Vagina (tissue), 2 donors: ENCODE results near the gene DTL. TPM values are rescaled to one million over a fixed set of nuclear protein-coding genes. Genes with fewer than 3 reads are reported as not detected.

Source experiments
- DNase-seq, 2 donors: peaks; one replicate each; pipeline ENCODE4 v3.0.0-alpha.2; 2017; ENCODE audit errors: extremely low spot score in 2 of 2
- H3K27ac ChIP-seq: fragments of 200-600 bp; sonication (generic); one replicate; pipeline ENCODE4 v1.5.1; 2019
- H3K27me3 ChIP-seq: fragments of 200-600 bp; sonication (generic); one replicate; pipeline ENCODE4 v1.5.1; 2019
- H3K36me3 ChIP-seq, 2 donors: fragments of 200-600 bp; sonication (generic); one replicate each; pipeline ENCODE4 v1.5.1; 2017 to 2019
- H3K4me1 ChIP-seq: fragments of 200-600 bp; sonication (generic); one replicate; pipeline ENCODE4 v1.5.1; 2019
- H3K4me3 ChIP-seq, 2 donors: fragments of 200-600 bp; sonication (generic); 1 replicate in 1 of 2; 2 replicates in 1 of 2; pipeline ENCODE4 v1.5.1; 2016 to 2019
- H3K9me3 ChIP-seq: fragments of 200-600 bp; sonication (generic); one replicate; pipeline ENCODE4 v1.5.1; 2019
- POLR2A ChIP-seq, 2 donors: fragments of 450-650 bp; IDR thresholded peaks; one replicate each; pipeline ENCODE4 v1.6.1; 2017; ENCODE audit warnings: antibody characterized with exemption in 2 of 2, mild to moderate bottlenecking in 2 of 2, moderate library complexity in 2 of 2
- POLR2AphosphoS5 ChIP-seq, 2 donors: sonication (generic); formaldehyde crosslinking; IDR thresholded peaks; one replicate each; pipeline ENCODE4 v1.9.0; 2017; ENCODE audit warnings: antibody characterized with exemption in 2 of 2, mild to moderate bottlenecking in 2 of 2, low read depth in 1 of 2; ENCODE audit not compliant: insufficient read depth in 1 of 2
- intact Hi-C: fragments of 100-400 bp; cut with DNase I; formaldehyde crosslinking; loops from one replicate; pipeline ENCODE4 v1.15.1; 2023
- total RNA-seq: library from RNA; depleted of rRNA; stranded (reverse); fragments of >200 nt; gene quantifications from one replicate; pipeline ENCODE4 v1.2.3, GENCODE V29; 2016
- TF ChIP-seq, protein P1 (sequence below), 3 experiments: fragments of 450-650 bp in 2 of 3; fragments of 200-600 bp in 1 of 3; sonication (generic) in 1 of 3; IDR thresholded peaks; one replicate each; pipeline ENCODE4 v1.5.1; 2017 to 2019; ENCODE audit warnings: antibody characterized with exemption in 3 of 3, mild to moderate bottlenecking in 2 of 3, moderate library complexity in 2 of 3

DTL gene
- total RNA-seq, 1 donor from 2014 or later, result 7.4 TPM

DNA sequence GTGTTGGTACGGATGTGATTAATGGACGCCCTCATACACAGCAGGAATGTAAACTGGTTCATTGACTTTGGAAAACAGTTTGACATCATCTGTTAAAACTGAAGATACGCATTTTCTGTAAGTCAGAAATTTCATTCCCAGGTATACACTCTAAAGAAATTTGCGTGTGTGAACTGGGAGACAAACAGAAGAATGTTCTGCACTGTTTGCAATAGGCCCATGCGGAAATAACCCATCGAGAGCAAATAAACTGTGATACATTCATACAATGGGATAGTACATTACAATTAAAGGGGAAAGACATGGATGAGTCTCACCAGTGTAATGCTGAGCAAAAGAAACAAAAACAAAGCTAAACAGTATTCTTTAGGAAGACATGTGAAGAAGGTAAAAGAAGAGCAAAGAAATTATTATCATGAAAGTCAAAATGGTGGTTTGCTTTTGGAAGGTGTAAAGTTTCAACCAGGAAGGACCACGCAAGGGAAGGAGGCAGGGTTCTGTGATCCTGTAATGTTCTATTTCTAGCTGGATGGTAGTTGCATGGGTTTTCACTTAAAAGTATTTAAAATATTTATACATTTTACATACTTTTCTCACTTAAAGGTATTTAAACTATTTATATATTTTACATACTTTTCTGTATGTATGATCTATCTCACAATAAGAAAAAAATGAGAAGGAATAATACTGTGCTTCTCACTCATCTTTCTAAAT, 30.5 kb upstream of the DTL start:
- H3K27ac ChIP-seq, result no peak overlapping the region
- H3K9me3 ChIP-seq, result no peaks in the 10 kb centered on the region
- no peak overlapping the region for H3K4me3 ChIP-seq
- no peaks in the 10 kb centered on the region for H3K4me1 ChIP-seq
- TF ChIP-seq, protein P1, sequence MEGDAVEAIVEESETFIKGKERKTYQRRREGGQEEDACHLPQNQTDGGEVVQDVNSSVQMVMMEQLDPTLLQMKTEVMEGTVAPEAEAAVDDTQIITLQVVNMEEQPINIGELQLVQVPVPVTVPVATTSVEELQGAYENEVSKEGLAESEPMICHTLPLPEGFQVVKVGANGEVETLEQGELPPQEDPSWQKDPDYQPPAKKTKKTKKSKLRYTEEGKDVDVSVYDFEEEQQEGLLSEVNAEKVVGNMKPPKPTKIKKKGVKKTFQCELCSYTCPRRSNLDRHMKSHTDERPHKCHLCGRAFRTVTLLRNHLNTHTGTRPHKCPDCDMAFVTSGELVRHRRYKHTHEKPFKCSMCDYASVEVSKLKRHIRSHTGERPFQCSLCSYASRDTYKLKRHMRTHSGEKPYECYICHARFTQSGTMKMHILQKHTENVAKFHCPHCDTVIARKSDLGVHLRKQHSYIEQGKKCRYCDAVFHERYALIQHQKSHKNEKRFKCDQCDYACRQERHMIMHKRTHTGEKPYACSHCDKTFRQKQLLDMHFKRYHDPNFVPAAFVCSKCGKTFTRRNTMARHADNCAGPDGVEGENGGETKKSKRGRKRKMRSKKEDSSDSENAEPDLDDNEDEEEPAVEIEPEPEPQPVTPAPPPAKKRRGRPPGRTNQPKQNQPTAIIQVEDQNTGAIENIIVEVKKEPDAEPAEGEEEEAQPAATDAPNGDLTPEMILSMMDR (IDR thresholded peaks at IDR 0.05), result no peak
- TF ChIP-seq POLR2A (IDR thresholded peaks at IDR 0.05), result no peak
- no peak for TF ChIP-seq POLR2AphosphoS5 (IDR thresholded peaks at IDR 0.05; ENCODE audit: insufficient read depth in 1 of 2, low read depth in 1 of 2)
- DNase-seq, result no peak
- no peaks in the 10 kb centered on the region for H3K27me3 ChIP-seq
- peaks cover 0 to 17% of the 10 kb centered on the region in 2 donors for H3K36me3 ChIP-seq
- intact Hi-C loops, result no loop called here

DNA sequence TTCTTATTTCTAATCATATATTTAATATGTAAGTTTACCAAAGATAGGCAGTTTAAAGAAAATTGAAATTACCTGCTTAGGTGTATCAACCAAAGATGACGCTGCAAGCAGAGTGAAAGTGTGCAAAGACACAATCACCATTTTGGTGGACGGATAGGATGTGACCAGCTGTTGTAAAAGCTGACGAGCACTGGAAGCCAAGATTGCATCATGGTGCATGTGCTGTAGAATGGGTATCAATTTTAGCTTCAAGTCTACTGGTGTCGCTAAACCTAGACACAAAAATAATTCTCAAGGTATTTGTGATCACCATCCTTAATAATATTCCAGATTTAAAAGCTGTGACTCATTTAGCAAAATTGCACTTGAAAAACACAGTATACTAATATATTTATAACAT, 28.4 kb upstream of the DTL start:
- no peaks in the 10 kb centered on the region for H3K4me1 ChIP-seq
- intact Hi-C loops, result no loop called here
- H3K27me3 ChIP-seq, result no peaks in the 10 kb centered on the region
- TF ChIP-seq POLR2AphosphoS5 (IDR thresholded peaks at IDR 0.05; ENCODE audit: insufficient read depth in 1 of 2, low read depth in 1 of 2) (no peak), POLR2A (IDR thresholded peaks at IDR 0.05) (no peak)
- TF ChIP-seq, protein P1 (IDR thresholded peaks at IDR 0.05), result no peak
- peaks cover 0 to 12% of the 10 kb centered on the region in 2 donors for H3K36me3 ChIP-seq
- DNase-seq, result no peak
- no peaks in the 10 kb centered on the region for H3K9me3 ChIP-seq
- H3K4me3 ChIP-seq, result no peak overlapping the region
- H3K27ac ChIP-seq, result no peak overlapping the region

DNA sequence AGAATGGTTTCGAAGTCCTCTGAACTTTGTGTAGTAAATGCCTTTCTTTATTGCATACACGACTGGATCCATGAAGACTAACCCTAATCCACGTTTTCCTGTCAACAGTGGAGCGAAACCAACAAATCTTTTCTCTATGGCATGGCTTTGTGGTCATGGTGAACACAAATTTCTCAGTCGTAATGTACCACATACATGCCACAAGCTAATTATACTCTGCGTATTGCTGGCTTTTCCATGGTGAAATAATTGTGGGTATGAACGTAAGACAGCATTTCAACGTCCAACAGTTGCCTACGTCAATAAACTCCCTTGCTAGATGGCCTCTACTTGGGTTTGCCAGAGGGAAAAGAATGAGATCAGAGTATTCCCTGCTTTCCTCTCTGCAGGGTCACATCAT, 27.7 kb upstream of the DTL start:
- H3K4me3 ChIP-seq, result no peak overlapping the region
- H3K27me3 ChIP-seq, result no peaks in the 10 kb centered on the region
- no peak for TF ChIP-seq POLR2A (IDR thresholded peaks at IDR 0.05)
- TF ChIP-seq, protein P1 (IDR thresholded peaks at IDR 0.05), result no peak
- no peak for TF ChIP-seq POLR2AphosphoS5 (IDR thresholded peaks at IDR 0.05; ENCODE audit: insufficient read depth in 1 of 2, low read depth in 1 of 2)
- no peak for DNase-seq
- H3K27ac ChIP-seq, result no peak overlapping the region
- intact Hi-C loops, result no loop called here
- no peaks in the 10 kb centered on the region for H3K9me3 ChIP-seq
- H3K36me3 ChIP-seq, result peaks cover 0 to 12% of the 10 kb centered on the region in 2 donors
- H3K4me1 ChIP-seq, result no peaks in the 10 kb centered on the region

DNA sequence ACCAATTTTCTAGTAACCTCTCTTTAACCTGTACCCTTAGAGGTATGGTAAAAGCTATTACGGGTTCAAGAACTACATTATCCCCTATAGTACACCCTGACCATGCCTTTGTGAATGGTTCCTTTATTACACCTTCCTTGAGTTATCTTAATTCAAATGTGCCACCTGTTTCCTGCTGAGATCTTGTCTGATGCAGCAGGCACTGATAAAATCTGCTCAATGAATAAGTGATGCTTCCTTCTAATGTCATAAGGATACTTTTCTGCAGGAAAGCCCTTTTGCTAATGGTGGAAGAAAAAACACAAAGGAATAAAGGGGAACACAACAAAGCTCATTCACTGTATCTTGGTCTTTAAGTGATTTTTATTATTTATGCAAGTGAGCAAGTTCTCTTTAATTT, 26.0 kb upstream of the DTL start:
- H3K27me3 ChIP-seq, result no peaks in the 10 kb centered on the region
- no peaks in the 10 kb centered on the region for H3K4me1 ChIP-seq
- intact Hi-C loops, result no loop called here
- H3K9me3 ChIP-seq, result no peaks in the 10 kb centered on the region
- no peak overlapping the region for H3K4me3 ChIP-seq
- no peak for TF ChIP-seq POLR2AphosphoS5 (IDR thresholded peaks at IDR 0.05; ENCODE audit: insufficient read depth in 1 of 2, low read depth in 1 of 2)
- TF ChIP-seq, protein P1 (IDR thresholded peaks at IDR 0.05), result no peak
- TF ChIP-seq POLR2A (IDR thresholded peaks at IDR 0.05), result no peak
- H3K27ac ChIP-seq, result no peak overlapping the region
- H3K36me3 ChIP-seq, result peaks cover 0 to 12% of the 10 kb centered on the region in 2 donors
- no peak for DNase-seq

DNA sequence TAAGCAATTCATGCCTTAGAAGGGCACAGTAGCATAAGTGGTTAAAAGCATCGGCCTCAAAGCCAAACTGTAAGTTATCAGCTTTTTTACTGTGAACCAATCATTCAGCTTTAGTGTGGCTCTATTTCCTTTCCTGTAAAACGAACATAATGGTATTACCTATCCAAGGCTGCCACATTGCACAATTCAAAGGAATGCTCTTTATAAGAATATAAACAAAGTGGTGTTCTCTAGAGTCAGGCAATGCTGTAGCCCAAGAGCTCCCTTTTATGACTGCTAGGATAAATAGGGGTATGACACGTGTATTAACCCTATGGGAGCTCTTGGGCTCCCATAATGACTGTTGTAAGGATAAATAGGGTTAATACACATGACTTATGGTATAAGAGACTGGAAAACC, 25.5 kb upstream of the DTL start:
- Histone ChIP-seq H3K27me3 (no peaks in the 10 kb centered on the region), H3K4me3 (no peak overlapping the region), H3K9me3 (no peaks in the 10 kb centered on the region), H3K36me3 (peaks cover 0 to 12% of the 10 kb centered on the region in 2 donors), H3K4me1 (no peaks in the 10 kb centered on the region), H3K27ac (no peak overlapping the region)
- no peak for DNase-seq
- intact Hi-C loops, result no loop called here
- TF ChIP-seq, protein P1 (IDR thresholded peaks at IDR 0.05), result no peak
- TF ChIP-seq POLR2AphosphoS5 (IDR thresholded peaks at IDR 0.05; ENCODE audit: insufficient read depth in 1 of 2, low read depth in 1 of 2) (no peak), POLR2A (IDR thresholded peaks at IDR 0.05) (no peak)
